ENCODE results near the gene KCNJ12.

DNA sequence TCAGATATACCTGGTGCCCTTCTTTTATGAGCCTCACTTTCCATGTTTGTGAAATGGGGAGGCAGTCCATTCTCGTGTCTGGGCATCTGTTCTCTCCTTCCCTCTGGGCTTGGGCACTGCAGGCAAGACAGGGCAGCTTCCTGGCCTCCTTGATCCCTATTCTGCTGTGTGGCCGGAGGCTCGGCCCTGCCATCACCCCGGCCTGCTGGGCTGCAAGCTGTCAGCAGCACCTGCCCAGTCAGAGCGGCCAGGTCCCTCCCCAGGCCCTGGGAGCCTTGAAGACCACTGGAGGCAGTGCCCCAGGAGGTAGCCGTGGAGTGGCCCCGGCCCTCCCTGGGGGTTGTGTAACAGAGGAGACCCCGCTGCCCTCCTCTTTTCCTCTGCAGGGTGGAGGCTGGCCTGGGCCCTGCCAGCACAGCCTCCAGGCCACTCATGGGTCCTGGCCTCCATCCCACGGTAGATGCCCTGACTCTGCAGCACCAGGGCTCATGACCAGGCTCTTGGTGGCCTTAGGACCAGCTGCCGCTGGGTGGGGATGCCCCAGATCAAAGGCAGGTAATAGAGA, 9.2 kb downstream of the KCNJ12 start:
- TF ChIP-seq, protein P1, sequence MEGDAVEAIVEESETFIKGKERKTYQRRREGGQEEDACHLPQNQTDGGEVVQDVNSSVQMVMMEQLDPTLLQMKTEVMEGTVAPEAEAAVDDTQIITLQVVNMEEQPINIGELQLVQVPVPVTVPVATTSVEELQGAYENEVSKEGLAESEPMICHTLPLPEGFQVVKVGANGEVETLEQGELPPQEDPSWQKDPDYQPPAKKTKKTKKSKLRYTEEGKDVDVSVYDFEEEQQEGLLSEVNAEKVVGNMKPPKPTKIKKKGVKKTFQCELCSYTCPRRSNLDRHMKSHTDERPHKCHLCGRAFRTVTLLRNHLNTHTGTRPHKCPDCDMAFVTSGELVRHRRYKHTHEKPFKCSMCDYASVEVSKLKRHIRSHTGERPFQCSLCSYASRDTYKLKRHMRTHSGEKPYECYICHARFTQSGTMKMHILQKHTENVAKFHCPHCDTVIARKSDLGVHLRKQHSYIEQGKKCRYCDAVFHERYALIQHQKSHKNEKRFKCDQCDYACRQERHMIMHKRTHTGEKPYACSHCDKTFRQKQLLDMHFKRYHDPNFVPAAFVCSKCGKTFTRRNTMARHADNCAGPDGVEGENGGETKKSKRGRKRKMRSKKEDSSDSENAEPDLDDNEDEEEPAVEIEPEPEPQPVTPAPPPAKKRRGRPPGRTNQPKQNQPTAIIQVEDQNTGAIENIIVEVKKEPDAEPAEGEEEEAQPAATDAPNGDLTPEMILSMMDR (IDR thresholded peaks at IDR 0.05), result no peak
- TF ChIP-seq POLR2A (IDR thresholded peaks at IDR 0.05), result no peak
